ENCODE results near the gene C4BPB. TPM values are rescaled to one million over a fixed set of nuclear protein-coding genes. Genes with fewer than 3 reads are reported as not detected.

C4BPB gene
- total RNA-seq, 2 donors from 2014 or later = not detected

DNA sequence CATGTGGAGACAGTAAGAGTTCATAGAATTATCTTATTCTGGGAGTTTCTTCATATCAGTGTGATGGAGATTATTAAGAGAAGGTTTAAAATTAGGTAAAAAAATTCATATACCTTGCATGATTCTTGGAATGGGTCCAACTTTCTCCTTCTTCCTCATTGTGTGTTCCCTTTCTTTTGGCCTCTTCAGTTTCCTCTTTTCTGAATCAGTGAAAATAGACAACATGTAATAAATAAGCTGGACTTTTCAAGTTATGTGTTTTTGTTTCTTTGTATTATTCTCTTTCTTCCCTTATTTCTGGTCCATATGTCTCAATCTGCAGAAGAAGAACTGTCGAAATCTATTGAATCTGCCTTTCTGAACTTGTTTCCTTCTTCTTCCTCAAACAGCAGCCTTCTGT, 45.9 kb downstream of the C4BPB start:
- no peak overlapping the region for H3K27ac ChIP-seq (ENCODE audit: low read depth, low read length)
- H3K4me3 Mint-ChIP-seq = no peak overlapping the region
- H3K4me1 ChIP-seq (ENCODE audit: control insufficient read depth, insufficient read depth, low read length) = no peaks in the 10 kb centered on the region
- H3K4me3 ChIP-seq (ENCODE audit: low read length) = no peak overlapping the region
- peaks cover 9% of the 10 kb centered on the region for H3K9me3 ChIP-seq (ENCODE audit: control insufficient read depth, low read length)
- no peaks in the 10 kb centered on the region for H3K36me3 Mint-ChIP-seq (ENCODE audit: low read depth)
- TF ChIP-seq, protein P1, sequence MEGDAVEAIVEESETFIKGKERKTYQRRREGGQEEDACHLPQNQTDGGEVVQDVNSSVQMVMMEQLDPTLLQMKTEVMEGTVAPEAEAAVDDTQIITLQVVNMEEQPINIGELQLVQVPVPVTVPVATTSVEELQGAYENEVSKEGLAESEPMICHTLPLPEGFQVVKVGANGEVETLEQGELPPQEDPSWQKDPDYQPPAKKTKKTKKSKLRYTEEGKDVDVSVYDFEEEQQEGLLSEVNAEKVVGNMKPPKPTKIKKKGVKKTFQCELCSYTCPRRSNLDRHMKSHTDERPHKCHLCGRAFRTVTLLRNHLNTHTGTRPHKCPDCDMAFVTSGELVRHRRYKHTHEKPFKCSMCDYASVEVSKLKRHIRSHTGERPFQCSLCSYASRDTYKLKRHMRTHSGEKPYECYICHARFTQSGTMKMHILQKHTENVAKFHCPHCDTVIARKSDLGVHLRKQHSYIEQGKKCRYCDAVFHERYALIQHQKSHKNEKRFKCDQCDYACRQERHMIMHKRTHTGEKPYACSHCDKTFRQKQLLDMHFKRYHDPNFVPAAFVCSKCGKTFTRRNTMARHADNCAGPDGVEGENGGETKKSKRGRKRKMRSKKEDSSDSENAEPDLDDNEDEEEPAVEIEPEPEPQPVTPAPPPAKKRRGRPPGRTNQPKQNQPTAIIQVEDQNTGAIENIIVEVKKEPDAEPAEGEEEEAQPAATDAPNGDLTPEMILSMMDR (conservative IDR thresholded peaks at IDR 0.05) = no peak
- no peaks in the 10 kb centered on the region for H3K27me3 Mint-ChIP-seq (ENCODE audit: insufficient read depth)
- H3K9me3 Mint-ChIP-seq = no peaks in the 10 kb centered on the region
- WGBS, 2 experiments (ENCODE audit: insufficient coverage in 1 of 2, insufficient read length in 1 of 2) = 88 to 98% methylated on average over 1 of the region's 1 CpG
- H3K9ac ChIP-seq (ENCODE audit: extremely low read depth, low read length, poor library complexity, severe bottlenecking) = no peak overlapping the region
- no peaks in the 10 kb centered on the region for H3K4me1 Mint-ChIP-seq
- no peak for DNase-seq
- H3K36me3 ChIP-seq (ENCODE audit: control insufficient read depth, insufficient read depth, low read length) = no peaks in the 10 kb centered on the region
- no peak overlapping the region for H3K27ac Mint-ChIP-seq
- H3K27me3 ChIP-seq (ENCODE audit: control insufficient read depth, insufficient read depth, low read length, poor library complexity, severe bottlenecking) = no peaks in the 10 kb centered on the region

DNA sequence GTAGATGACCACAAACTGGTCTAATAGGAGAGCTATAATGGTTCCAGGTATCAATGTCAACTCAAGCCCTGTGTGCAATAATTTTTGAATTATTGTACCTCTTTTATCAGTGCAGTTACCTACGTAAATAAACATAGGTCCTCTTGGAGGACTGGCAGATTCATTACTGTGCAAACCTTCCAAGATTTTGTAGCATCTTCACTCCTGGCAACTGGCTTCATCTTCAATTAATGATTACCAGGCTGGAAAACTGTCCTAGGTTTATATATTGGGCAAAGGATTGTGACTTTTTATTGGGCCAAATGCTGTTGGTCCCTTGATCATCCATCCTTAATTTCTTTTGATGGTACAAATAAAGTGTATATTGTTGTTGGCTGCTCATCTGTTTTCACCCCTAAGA, 51.0 kb downstream of the C4BPB start:
- no peak overlapping the region for H3K4me3 ChIP-seq (ENCODE audit: low read length)
- Mint-ChIP-seq H3K27me3 (ENCODE audit: insufficient read depth) (peaks cover 3% of the 10 kb centered on the region), H3K4me3 (no peak overlapping the region), H3K9me3 (no peaks in the 10 kb centered on the region), H3K27ac (no peak overlapping the region), H3K36me3 (ENCODE audit: low read depth) (no peaks in the 10 kb centered on the region), H3K4me1 (no peaks in the 10 kb centered on the region)
- no peak overlapping the region for H3K9ac ChIP-seq (ENCODE audit: extremely low read depth, low read length, poor library complexity, severe bottlenecking)
- no peaks in the 10 kb centered on the region for H3K36me3 ChIP-seq (ENCODE audit: control insufficient read depth, insufficient read depth, low read length)
- no peaks in the 10 kb centered on the region for H3K4me1 ChIP-seq (ENCODE audit: control insufficient read depth, insufficient read depth, low read length)
- H3K27me3 ChIP-seq (ENCODE audit: control insufficient read depth, insufficient read depth, low read length, poor library complexity, severe bottlenecking) = no peaks in the 10 kb centered on the region
- H3K9me3 ChIP-seq (ENCODE audit: control insufficient read depth, low read length) = no peaks in the 10 kb centered on the region
- H3K27ac ChIP-seq (ENCODE audit: low read depth, low read length) = no peak overlapping the region
- TF ChIP-seq, protein P1 (conservative IDR thresholded peaks at IDR 0.05) = no peak
- no peak for DNase-seq
- WGBS, 2 experiments (ENCODE audit: insufficient coverage in 1 of 2, insufficient read length in 1 of 2) = 100% methylated on average over 1 of the region's 1 CpG

DNA sequence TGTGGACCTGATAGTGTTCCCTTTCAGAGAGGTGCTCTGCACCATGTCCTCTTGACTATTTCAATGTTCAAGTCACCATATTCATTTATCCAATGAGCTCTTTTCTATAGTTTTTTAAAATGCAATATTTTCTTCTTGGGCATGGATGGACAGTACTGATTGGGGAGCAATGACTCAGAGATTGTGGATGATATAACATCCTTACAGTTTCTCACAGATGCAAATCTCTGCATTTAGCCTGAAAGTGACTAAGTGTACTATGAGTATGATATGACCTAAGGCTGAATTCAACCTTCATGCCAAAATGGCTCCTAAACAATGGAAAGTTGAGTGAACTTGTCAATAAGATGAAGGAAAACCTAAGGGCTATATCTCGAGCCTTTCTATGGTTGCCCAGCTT, 51.9 kb downstream of the C4BPB start:
- Histone ChIP-seq H3K4me1 (ENCODE audit: control insufficient read depth, insufficient read depth, low read length) (no peaks in the 10 kb centered on the region), H3K27me3 (ENCODE audit: control insufficient read depth, insufficient read depth, low read length, poor library complexity, severe bottlenecking) (no peaks in the 10 kb centered on the region), H3K4me3 (ENCODE audit: low read length) (no peak overlapping the region), H3K36me3 (ENCODE audit: control insufficient read depth, insufficient read depth, low read length) (no peaks in the 10 kb centered on the region), H3K9me3 (ENCODE audit: control insufficient read depth, low read length) (no peaks in the 10 kb centered on the region), H3K9ac (ENCODE audit: extremely low read depth, low read length, poor library complexity, severe bottlenecking) (no peak overlapping the region), H3K27ac (ENCODE audit: low read depth, low read length) (no peak overlapping the region)
- Mint-ChIP-seq H3K4me3 (no peak overlapping the region), H3K36me3 (ENCODE audit: low read depth) (no peaks in the 10 kb centered on the region), H3K27ac (no peak overlapping the region), H3K9me3 (no peaks in the 10 kb centered on the region), H3K27me3 (ENCODE audit: insufficient read depth) (peaks cover 4% of the 10 kb centered on the region), H3K4me1 (no peaks in the 10 kb centered on the region)
- DNase-seq = no peak
- WGBS, 2 experiments (ENCODE audit: insufficient coverage in 1 of 2, insufficient read length in 1 of 2) = 85 to 88% methylated on average over 1 of the region's 1 CpG
- TF ChIP-seq, protein P1 (conservative IDR thresholded peaks at IDR 0.05) = no peak

Data from endodermal cell (in vitro differentiated cells).